ENCODE data around the gene CDH23. TPM values are rescaled to one million over a fixed set of nuclear protein-coding genes. Genes with fewer than 3 reads are reported as not detected.

The CDH23 gene
- total RNA-seq, 4 donors from 2014 or later = 0.72 to 4.1 (median 2.2) TPM

GRCh38 chr10:71773221-71773971 lies 376.7 kb downstream of the CDH23 start, which contains the start of gene VSIR:
VSIR (minus strand) TSS chr10:71773520; CDS start chr10:71773439, 81 bp downstream.
- DNase-seq (ENCODE audit: low spot score in 2 of 2) = peak; percentile 93 to 95
- Histone ChIP-seq H3K27ac (peak within 1 kb of the TSS; percentile 88), H3K4me3 (peak within 1 kb of the TSS; percentile 73), H3K4me1 (peaks cover 59% of the 10 kb centered on the region), H3K36me3 (no peaks in the 10 kb centered on the region), H3K9me3 (no peaks in the 10 kb centered on the region), H3K27me3 (no peaks in the 10 kb centered on the region)
- TF ChIP-seq POLR2AphosphoS5 (IDR thresholded peaks at IDR 0.05) = peak in 2 of 3 donors; percentile 14 to 57
- TF ChIP-seq EP300 (IDR thresholded peaks at IDR 0.05) = no peak
- TF ChIP-seq CTCF (IDR thresholded peaks at IDR 0.05) = peak; percentile 84 to 97
- peak; percentile 93 to 97 for TF ChIP-seq POLR2A (IDR thresholded peaks at IDR 0.05)
- 0% methylated on average over 6 of the region's 55 CpGs for WGBS

GRCh38 chr10:71774916-71775702 lies 378.4 kb downstream of the CDH23 start:
- Histone ChIP-seq H3K4me1 (peaks cover 46% of the 10 kb centered on the region), H3K36me3 (no peaks in the 10 kb centered on the region), H3K27me3 (no peaks in the 10 kb centered on the region), H3K9me3 (no peaks in the 10 kb centered on the region), H3K4me3 (no peak overlapping the region), H3K27ac (no peak overlapping the region)
- DNase-seq (ENCODE audit: low spot score in 2 of 2) = no peak
- 83% methylated on average over 1 of the region's 3 CpGs for WGBS
- TF ChIP-seq POLR2AphosphoS5 (IDR thresholded peaks at IDR 0.05) (no peak), CTCF (IDR thresholded peaks at IDR 0.05) (no peak), EP300 (IDR thresholded peaks at IDR 0.05) (no peak), POLR2A (IDR thresholded peaks at IDR 0.05) (no peak)

GRCh38 chr10:71776481-71776925 lies 379.8 kb downstream of the CDH23 start:
- TF ChIP-seq CTCF (IDR thresholded peaks at IDR 0.05) = no peak
- no peak for TF ChIP-seq POLR2A (IDR thresholded peaks at IDR 0.05)
- no peak for TF ChIP-seq POLR2AphosphoS5 (IDR thresholded peaks at IDR 0.05)
- TF ChIP-seq EP300 (IDR thresholded peaks at IDR 0.05) = no peak
- H3K36me3 ChIP-seq = no peaks in the 10 kb centered on the region
- no peaks in the 10 kb centered on the region for H3K9me3 ChIP-seq
- H3K4me3 ChIP-seq = no peak overlapping the region
- H3K27ac ChIP-seq = no peak overlapping the region
- H3K27me3 ChIP-seq = no peaks in the 10 kb centered on the region
- no peak for DNase-seq (ENCODE audit: low spot score in 2 of 2)
- peaks cover 32% of the 10 kb centered on the region for H3K4me1 ChIP-seq
- WGBS = 64% methylated on average over 2 of the region's 2 CpGs

GRCh38 chr10:71777213-71777985 lies 380.7 kb downstream of the CDH23 start:
- Histone ChIP-seq H3K27me3 (no peaks in the 10 kb centered on the region), H3K9me3 (no peaks in the 10 kb centered on the region), H3K27ac (no peak overlapping the region), H3K36me3 (no peaks in the 10 kb centered on the region), H3K4me1 (peaks cover 23% of the 10 kb centered on the region), H3K4me3 (no peak overlapping the region)
- 92% methylated on average over 17 of the region's 17 CpGs for WGBS
- TF ChIP-seq POLR2AphosphoS5 (IDR thresholded peaks at IDR 0.05) (no peak), POLR2A (IDR thresholded peaks at IDR 0.05) (no peak), EP300 (IDR thresholded peaks at IDR 0.05) (no peak), CTCF (IDR thresholded peaks at IDR 0.05) (no peak)
- no peak for DNase-seq (ENCODE audit: low spot score in 2 of 2)

Measured in suprapubic skin (tissue), 4 donors.